Neutrophil (primary cell): ENCODE results near the gene SULT1A1.

ENCODE experiments used
- H3K27ac ChIP-seq: fragments of 200-600 bp; sonication (generic); 2 replicates; pipeline ENCODE4 v1.5.1; 2016; ENCODE audit warnings: mild to moderate bottlenecking, moderate library complexity
- H3K27me3 ChIP-seq: fragments of 200-600 bp; sonication (generic); 2 replicates; pipeline ENCODE4 v1.6.0; 2016; ENCODE audit warnings: mild to moderate bottlenecking
- H3K36me3 ChIP-seq: fragments of 200-600 bp; sonication (generic); 2 replicates; pipeline ENCODE4 v1.5.1; 2017
- H3K4me1 ChIP-seq, 2 experiments: fragments of 200-600 bp in 1 of 2; sonication (generic) in 1 of 2; 1 replicate in 1 of 2; 2 replicates in 1 of 2; pipeline versions ENCODE4 v1.5.1 to v1.6.1; 2013 to 2016; ENCODE audit warnings: low read depth in 1 of 2, low read length in 1 of 2, mild to moderate bottlenecking in 1 of 2, moderate library complexity in 1 of 2; ENCODE audit not compliant: control insufficient read depth in 1 of 2, insufficient read depth in 1 of 2
- H3K4me3 ChIP-seq, 2 experiments: fragments of 200-600 bp in 1 of 2; sonication (generic) in 1 of 2; 1 replicate in 1 of 2; 2 replicates in 1 of 2; pipeline ENCODE4 v1.5.1; 2013 to 2016; ENCODE audit warnings: low read depth in 1 of 2, low read length in 1 of 2, mild to moderate bottlenecking in 1 of 2, moderate library complexity in 1 of 2
- H3K9me3 ChIP-seq: fragments of 200-600 bp; sonication (generic); 2 replicates; pipeline ENCODE4 v1.5.1; 2016
- TF ChIP-seq, protein P1 (sequence below): fragments of 200-600 bp; sonication (generic); IDR thresholded peaks from 2 replicates; pipeline ENCODE4 v1.5.1; 2016; ENCODE audit warnings: antibody characterized with exemption

Gene SULT1A1

DNA sequence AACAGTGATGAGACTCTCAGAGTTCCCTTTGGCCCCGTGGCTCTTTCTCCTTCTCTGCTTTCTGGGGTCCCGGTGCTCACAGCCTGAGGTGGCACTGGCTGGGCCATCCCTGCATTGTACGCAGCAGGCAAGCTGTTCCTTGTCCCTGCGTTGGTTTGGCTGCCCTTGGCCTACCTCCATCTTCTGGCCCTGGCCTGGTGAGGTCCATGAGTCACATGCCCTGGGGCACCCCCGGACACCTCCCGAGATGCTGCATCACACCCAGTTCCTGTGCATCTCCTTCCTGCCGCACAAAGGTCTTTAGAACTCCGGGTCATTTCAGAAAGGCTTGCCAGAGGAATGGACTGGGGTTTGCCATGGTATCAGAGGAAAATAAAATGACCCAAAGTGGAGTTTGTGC lies 22.5 kb downstream of the SULT1A1 start:
- Histone ChIP-seq H3K27me3 (no peaks in the 10 kb centered on the region), H3K4me1 (no peaks in the 10 kb centered on the region), H3K9me3 (no peaks in the 10 kb centered on the region), H3K36me3 (peaks cover 67% of the 10 kb centered on the region), H3K27ac (no peak overlapping the region), H3K4me3 (no peak overlapping the region)
- TF ChIP-seq, protein P1, sequence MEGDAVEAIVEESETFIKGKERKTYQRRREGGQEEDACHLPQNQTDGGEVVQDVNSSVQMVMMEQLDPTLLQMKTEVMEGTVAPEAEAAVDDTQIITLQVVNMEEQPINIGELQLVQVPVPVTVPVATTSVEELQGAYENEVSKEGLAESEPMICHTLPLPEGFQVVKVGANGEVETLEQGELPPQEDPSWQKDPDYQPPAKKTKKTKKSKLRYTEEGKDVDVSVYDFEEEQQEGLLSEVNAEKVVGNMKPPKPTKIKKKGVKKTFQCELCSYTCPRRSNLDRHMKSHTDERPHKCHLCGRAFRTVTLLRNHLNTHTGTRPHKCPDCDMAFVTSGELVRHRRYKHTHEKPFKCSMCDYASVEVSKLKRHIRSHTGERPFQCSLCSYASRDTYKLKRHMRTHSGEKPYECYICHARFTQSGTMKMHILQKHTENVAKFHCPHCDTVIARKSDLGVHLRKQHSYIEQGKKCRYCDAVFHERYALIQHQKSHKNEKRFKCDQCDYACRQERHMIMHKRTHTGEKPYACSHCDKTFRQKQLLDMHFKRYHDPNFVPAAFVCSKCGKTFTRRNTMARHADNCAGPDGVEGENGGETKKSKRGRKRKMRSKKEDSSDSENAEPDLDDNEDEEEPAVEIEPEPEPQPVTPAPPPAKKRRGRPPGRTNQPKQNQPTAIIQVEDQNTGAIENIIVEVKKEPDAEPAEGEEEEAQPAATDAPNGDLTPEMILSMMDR, result no peak

DNA sequence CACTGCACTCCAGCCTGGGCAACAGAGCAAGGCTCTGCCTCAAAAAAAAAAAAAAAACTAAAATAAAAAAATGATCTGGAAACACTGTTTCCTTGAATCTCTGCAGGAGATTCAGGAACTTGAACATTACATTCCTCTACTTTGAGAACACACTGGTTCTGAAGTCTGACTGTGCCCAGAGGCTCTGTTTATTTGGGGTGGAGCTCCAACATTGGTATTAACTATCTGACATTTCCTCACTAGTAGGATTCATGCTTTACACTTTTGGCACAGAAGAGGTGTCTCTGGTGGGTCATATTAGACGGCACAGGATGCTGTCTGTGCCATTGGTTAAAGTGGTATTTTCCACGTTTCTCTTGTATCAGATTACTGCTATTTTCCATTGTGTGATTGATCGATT lies 23.4 kb downstream of the SULT1A1 start:
- TF ChIP-seq, protein P1, result no peak
- H3K27ac ChIP-seq, result no peak overlapping the region
- H3K36me3 ChIP-seq, result peaks cover 65% of the 10 kb centered on the region
- no peaks in the 10 kb centered on the region for H3K27me3 ChIP-seq
- no peaks in the 10 kb centered on the region for H3K4me1 ChIP-seq
- no peaks in the 10 kb centered on the region for H3K9me3 ChIP-seq
- no peak overlapping the region for H3K4me3 ChIP-seq

DNA sequence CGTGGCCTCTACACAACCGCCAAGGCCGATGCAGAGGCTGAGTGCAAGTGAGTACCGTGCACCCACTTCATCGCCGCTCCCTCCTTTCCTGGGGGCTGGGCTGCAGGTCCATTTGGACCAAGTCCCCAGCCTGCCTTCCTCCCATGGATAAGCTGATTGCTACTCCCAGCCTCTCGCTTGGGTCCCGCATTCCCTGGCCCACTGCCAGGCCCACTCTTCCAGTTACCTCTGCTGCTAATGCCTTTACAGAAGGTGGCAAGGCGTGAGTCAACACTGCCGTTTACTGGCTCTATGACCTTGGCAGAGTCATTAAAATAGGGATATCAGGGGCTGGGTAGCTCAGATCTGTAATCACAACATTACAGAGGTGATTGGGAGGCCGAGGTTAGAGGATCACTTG lies 24.2 kb downstream of the SULT1A1 start:
- H3K36me3 ChIP-seq, result peaks cover 57% of the 10 kb centered on the region
- no peak overlapping the region for H3K4me3 ChIP-seq
- H3K27me3 ChIP-seq, result no peaks in the 10 kb centered on the region
- no peaks in the 10 kb centered on the region for H3K9me3 ChIP-seq
- no peak overlapping the region for H3K27ac ChIP-seq
- TF ChIP-seq, protein P1, result no peak
- no peaks in the 10 kb centered on the region for H3K4me1 ChIP-seq

DNA sequence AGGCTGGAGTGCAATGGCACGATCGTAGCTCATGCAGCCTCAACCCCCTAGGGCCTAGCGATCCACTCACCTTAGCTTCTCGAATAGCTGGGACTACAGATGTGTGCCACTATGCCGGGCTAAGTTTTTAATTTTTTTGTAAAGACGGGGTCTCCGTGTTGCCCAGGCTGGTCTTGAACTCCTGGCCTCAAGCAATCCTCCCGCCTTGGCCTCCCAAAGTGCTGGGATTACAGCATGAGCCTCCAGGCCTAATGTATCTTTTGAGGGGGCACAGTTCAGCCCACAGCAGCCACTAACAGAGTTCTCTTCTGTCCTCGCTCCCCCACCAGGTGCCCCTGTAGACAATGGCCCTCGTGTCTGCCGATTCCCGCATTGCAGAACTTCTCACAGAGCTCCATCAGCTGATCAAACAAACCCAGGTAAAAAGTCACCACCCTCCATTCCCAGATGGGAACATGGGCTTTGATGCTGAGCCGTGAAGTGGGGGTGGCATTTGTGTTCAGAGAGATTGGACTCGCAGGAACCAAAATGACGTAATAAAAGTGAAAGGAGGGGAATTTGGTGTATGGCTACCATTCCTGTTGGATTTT lies 29.0 kb downstream of the SULT1A1 start:
- peaks cover 23% of the 10 kb centered on the region for H3K36me3 ChIP-seq
- H3K4me3 ChIP-seq, result no peak overlapping the region
- H3K27me3 ChIP-seq, result no peaks in the 10 kb centered on the region
- H3K27ac ChIP-seq, result no peak overlapping the region
- no peaks in the 10 kb centered on the region for H3K9me3 ChIP-seq
- no peaks in the 10 kb centered on the region for H3K4me1 ChIP-seq
- TF ChIP-seq, protein P1, result no peak

DNA sequence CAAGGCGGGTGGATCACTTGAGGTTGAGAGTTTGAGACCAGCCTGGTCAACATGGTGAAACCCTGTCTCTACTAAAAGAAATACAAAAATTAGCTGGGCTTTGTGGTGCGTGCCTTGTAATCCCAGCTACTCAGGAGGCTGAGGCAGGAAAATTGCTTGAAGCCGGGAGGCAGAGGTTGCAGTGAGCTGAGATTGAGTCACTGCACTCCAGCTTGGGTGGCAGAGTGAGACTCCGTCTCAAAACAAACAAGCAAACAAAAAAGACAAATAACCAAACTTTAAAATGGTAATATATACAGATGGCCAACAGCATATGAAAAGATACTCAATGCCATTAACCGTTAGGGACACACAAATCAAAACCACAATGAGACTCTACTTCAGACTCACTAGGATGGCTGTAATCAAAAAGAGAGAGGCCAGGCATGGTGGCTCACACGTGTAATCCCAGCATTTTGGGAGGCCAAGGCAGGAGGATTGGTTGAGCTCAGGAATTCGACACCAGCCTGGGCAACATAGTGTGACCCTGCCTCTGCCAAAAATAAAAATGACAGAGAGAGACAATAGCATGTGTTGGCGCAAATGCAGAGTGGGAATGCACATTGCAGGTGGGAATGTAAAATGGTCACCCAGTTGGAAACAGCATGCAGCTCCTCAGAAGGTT lies 34.3 kb downstream of the SULT1A1 start:
- Histone ChIP-seq H3K9me3 (no peaks in the 10 kb centered on the region), H3K4me1 (peaks cover 14 to 15% of the 10 kb centered on the region in 2 experiments), H3K27me3 (no peaks in the 10 kb centered on the region), H3K4me3 (no peak overlapping the region), H3K36me3 (no peaks in the 10 kb centered on the region), H3K27ac (no peak overlapping the region)
- TF ChIP-seq, protein P1, result no peak
